SW480 (cell line): ENCODE measurements around the gene XPNPEP1.
A peak's percentile ranks its signal among the peaks of the same experiment; 100 is the strongest.

ENCODE experiments used
- DNase-seq: peaks from one replicate; pipeline ENCODE4 v3.0.0-alpha.2; 2016; ENCODE audit warnings: low spot score

The XPNPEP1 gene

DNA sequence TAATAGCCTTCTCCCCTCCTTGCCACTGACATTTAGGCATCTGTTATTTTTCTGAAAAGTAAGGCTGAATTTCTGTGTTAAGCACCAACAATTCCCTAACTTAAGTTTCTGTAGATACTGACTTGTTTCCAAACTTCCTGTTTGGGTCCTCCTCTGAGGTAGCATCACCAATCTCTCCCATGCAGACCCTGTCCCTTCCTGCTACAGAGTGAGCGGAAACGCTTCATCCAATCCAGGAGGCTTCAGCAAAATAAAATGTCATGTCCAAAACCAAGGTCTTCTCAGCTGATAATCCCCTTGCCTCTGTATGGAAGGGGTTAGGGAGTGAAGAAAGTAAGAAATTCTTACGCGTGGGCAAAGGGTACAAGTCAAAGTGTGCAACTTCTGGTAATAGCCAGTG, 29.9 kb downstream of the XPNPEP1 start:
- no peak for DNase-seq

DNA sequence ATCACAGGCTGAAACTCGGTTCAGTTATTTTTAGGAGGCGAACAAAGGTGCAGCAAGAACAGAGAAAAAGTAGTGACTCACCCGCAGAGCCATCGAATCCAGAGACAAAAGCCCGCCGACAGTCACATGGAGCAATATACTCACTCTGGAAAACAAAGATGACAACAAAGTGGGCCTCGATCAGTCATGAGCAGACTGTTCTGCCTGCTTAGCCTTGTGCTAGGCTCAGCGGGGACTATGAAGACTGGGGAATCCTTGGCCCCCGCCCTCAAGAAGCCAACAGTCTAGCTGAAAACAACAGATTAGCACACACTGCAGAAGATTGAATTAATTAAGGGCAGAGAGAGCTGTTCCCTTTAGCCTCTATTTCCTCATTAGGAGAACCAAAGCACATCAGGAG, 30.4 kb downstream of the XPNPEP1 start:
- peak; percentile 54 for DNase-seq

DNA sequence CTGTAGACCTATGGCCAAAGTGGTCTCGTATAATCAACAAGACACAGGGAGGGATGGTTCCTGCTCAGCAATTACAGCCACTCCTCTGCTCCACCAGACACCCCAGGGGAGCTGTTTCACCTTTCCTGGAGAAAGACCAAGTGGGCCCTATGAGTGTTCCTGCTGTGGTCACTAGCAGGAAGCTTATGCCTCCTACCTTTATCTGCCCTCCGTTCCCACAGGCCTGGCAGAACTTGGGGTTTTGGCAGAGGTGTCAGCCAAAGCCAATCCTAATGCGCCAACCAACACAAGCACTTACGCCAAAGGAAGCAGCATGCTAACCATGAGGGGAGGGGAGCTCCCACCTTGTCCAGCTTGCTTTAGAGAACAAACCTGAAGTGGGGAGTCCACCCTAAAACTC, 31.2 kb downstream of the XPNPEP1 start:
- DNase-seq: peak; percentile 2

DNA sequence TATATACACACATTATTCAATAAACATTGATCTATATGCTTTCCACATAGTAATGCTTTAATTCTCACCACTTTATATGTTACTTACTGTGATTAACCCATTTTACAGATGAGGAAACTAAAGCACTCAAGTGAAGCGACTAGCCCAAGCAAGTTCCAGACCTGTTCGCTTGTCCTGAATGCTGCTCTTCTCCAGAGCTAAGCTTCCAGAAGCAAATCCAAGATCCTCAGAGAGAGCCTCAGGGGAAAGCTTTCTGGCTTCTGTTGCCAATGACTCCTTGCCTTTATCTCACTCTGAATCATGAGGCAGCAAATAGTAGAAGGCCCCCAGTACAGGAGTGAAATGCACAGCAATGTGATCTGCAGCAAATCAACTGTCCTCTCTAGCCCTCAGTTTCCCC, 32.2 kb downstream of the XPNPEP1 start:
- DNase-seq: no peak

DNA sequence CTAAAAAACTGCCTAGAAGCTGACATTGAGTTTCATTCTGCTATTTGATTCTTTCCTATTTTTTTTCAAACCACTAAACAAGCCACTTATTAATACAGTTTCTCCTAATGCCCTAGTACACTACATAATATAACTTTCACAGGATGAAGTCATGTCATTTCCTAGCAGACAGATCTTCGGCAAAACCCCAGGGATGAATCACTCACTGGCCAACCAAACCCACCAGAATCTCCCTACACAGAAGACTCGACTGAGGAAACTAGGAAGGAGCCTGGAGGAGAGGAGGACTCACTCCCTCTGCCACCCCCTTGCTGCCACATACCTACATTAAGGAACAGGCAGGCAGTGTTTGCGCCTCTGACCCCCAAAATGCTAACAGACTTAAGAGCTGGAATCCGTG, 33.4 kb downstream of the XPNPEP1 start:
- DNase-seq: no peak

DNA sequence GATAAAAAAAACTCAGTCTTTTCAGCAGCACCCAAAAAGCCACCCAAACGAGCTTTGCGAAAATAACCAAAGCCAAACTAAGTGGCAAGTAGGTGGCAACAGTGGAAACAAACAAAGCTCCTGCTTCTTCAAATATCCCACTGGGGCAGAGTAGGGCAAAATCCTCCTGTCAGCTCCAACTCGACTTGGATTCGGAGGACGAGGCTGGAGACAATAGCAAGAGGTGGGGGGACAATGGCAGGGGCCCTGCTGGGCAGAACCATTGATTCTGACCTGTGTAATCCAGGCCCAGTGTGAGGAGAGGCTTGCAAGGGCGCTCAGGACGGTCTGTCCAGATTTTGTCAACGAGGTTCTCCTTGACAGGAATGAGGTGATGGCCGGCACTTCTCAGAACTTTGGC, 35.5 kb downstream of the XPNPEP1 start:
- no peak for DNase-seq

DNA sequence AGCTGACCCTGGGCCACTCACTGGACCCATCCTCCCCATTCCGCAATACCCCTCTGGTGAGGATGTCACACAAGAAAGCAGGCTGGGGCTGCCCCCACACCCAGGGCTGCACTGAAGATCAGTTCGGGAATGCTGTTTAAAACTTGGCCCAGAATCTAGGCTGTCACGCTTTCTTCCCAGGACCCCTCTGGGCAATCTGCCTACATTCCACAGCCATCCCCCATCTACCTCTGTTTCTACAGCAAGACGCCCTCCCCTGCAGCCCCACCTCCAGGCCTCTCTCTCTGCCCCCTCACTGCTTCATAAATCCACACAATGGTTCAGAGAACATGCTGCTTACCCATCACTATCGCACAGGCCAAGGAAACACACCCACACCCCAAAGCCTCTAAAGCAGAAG, 36.1 kb downstream of the XPNPEP1 start:
- DNase-seq: no peak

DNA sequence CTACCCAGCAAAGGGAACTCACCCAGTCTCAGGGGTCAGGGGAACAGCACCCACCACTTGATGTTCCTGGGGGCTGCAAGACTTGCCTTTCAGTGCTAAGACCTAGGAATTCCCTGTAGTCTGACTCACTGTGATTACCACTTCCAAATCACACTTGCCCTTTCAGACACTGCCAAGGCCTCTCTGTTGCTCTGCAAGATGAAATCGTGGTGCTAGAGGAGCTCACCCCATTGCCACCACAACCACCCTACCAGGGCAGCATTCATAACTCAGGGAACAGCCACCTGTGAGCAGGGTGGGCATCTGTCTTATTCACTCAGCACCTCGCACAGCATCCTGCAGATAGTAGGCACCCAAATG, 36.5 kb downstream of the XPNPEP1 start:
- DNase-seq: no peak

DNA sequence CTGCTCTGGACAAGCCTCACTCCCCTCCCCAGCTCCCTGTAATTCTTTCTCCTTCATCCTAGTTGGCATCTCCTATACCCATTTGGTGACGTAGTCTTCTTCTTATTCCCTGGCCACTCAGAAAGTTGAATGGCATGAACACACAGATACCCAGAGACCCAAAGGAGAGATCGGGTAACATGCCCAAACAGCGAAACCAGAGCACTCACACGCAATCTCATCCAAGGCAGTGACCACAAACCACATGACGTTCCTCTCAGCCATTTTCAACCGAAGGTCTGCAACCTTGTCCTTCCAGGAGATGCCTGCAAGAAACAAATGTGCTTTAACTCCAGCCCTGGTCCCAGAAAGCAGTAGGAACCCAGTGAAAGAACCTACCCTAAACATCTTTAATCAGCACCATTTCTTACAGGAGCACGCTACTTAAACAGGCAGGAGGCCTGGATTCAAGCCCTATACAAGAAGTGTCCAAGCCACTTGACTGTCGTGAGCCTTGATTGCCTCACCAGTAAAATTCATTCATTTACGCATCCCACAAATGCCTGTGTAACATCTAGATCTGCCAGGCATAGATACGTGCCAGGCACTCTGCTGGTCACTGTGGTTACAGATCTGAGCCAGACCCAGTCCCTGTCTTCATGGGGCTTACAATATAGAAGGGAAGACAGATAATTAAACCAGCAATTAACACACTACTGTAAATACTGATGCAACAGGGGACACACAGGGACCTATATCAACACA, 37.1 kb downstream of the XPNPEP1 start:
- no peak for DNase-seq

DNA sequence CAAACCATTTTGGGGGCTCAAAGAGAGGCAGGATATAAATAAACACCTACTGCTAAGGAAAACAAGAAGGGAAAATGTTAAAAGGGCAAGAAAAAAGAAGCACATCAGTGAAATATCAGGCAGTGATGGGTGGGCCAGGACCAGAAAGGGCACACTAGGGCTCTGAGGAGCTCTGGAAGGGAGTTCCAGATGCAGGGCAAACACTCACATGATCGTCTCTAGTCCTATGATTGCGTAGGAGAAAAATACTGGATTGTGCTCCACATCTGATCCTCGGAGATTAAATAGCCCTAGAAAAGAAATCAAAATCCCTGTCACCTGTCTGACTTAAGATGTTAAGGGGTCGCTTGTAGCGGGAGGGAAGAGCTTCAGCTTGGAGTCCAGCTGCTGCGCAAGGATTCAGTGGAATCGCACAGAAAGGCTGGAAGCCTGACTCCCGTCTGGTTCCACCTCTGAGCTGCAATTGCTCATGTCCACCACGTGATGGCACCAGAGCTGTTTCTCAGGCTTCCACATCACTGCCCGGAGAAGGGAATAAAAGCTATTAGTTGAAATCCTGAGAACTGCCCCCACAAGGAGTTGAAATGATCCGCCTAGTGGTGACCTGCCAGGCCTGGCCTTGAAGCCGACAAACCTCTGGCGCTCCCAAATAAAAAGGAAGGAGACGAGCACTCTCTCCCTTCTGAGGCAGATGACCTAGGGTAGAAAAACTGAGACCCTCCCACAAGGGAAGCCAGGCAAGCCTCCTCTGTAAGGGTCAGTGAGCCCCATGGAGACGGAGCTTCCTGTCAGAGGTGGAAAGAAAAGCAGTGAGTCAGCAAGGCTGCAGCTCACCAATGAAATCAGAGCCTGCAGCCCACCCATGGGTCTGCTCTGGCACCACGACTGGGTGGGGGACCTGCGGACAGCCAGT, 39.2 kb downstream of the XPNPEP1 start:
- DNase-seq: peak; percentile 85

DNA sequence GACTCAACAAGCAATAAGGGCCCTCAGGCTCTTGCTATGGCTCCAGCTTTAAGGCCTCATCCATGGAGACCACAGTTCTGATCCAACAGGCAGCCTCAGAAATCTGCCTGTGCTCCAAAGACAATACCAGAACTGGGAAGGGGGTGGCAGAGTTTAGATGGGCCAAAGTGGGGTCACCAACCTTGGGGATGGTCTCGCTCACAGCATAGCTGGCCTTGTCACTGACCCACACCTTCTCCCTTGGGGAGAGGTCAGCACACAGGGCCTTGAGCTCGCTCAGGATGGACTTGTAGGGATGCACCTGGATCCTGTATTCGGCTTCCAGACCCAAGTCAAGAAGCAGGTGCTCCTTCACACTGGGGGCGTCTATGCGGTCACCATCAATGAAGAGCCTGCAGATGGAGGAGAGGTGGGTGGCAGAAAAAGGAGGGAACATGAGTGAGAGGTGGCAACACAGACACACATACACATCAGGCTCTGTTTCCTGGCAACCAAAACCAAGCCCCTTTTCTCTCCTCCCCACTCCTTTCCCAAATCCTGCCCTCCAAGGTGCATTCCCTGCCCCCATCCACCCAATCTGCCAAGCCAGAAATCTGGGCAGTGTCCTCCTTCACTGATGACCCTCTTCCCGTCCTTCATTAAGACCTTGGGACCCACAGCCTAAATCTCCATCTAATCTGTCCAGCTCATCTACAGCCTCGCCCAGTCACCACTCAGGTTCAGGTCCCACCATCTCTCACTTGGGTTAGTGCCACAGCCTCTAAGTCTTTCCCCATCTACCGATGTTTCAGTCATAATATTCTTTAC, 40.9 kb downstream of the XPNPEP1 start:
- no peak for DNase-seq

DNA sequence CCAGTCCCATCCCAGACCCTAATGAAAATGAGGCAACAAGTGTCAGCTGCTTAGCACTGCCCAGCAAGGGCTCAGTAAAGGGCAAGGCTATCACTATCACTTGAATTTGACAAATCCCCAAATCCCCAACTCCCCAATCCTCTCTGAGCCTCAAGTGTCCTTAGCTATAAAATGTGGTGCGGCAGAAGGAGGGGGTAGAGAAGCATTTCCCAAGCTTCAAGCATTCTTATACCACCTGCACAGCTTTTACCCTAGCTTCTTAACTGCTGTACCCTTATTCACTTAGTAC, 41.6 kb downstream of the XPNPEP1 start:
- DNase-seq: no peak

DNA sequence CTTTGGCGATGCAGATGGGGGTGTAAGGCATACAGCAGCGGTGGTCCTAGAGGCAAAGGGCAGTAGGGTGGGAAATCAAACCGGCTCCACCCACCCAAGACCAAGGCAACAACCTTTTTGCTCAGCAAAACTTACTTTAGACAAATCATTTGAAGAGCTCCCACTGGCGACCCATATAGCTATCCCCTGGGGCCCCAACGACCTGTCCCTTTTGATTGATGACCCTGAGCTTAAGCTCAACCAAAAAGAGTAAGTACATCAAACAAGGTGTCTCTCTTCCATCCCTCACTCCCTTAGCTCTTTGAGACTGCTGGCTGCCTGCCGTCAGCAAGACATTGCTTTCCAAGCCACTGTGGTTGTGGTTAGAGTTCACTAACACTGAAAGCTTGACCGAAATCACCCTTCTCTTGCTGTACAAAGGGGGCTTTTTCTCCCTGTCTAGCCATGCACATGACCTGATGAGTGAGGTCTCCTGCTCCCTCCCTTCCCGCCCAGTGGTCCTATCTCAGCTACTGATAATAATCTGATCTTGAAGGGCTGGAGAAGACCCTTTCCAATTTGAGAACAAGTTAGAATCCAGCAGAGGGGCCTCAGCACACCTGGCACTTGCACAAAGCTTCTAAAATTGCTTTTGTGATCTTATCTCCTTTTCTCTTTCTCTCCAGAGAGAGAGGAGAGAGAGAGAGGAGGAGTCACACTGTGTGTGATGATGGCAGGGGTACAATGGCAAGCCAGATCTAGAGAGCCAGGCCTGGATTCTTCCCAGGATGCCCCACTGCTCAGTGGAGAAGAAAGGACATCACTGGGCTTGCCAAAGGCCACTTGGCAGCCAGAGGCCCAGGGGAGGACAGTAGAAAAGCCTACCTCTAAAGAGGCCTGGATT, 42.2 kb downstream of the XPNPEP1 start:
- DNase-seq: no peak

DNA sequence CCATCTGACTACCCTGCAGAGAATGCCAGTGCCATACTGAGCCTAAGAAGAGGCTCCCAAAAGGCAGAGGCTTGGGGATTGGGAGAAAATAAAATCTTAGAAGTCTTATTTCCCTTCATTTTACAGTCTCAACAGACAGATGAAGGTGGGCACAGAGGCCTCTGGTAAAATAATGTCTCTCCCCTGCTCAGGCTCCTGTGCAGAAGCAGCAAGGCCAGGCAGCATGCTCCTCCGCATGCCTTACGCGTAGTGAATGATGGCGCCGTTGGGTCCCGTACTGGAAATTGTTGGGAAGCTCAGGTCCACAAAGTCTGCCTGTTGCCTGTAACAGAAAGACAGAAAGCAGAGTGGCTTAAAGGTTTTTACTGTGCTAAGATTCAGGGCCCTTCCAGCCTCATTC, 45.8 kb downstream of the XPNPEP1 start:
- no peak for DNase-seq

DNA sequence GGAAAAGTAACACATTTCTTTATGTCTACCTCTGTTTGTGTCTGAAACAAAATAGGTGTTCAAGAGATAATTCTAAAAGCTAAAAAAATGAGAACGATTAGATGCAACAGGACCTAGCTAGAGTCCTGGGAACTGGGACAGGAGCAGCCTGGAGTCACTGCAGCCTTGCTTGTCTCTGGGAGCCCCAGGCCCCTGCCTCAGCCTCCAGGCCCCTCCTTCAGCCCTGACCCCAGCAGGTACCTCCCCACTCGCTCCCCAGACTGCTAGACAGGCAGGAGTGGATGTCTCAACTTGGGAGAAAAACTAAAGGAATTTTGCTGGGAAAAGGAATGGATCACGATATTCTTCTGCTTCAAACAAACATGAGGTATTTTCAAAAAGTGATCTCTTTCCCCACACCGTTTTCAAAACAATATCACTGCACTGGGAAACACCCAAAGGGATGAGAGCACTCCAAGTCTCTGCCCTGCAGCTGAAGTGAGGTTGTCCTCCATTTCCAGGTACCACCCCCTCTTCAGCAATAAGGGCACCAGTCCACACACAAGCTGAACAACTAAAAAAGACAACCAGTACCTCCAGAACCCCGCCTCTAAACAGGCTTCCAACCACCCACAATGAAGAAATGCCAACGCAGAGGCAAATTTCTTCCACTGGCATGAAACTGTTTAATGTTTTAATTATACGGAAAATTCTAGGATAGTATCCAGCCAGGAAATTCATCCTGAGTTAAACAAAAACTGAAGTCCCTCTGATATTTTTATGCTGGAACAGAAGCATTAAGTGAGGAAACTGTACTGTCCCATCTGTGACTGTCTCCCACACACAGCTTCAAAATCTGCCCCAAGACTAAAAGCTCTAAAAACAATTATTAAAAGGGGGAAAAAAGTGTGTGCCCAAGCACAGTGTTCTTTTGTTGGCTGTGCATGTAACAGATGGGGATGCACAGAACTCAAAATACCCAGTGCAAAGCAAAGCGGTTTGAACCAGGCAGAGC, 47.2 kb downstream of the XPNPEP1 start:
- no peak for DNase-seq

DNA sequence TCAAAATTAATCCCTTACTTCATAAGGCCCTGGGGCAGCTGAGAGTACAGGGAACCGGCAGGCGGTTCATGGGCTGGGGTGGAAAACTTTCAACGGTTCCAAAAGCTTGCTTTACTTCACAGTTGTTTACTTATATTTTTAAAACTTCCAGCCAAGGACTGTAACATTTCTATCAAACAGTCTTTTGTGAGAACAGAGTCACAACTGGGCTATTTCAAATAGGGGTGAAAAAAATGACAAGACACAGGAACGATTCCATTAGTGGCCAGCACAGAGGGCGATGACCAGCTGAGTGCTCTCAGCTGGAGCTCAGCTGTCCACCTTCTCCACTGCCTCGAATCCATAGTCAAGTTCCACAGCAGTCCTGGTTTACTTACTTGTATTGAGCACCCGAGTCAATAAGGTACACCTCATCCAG, 48.2 kb downstream of the XPNPEP1 start:
- no peak for DNase-seq

DNA sequence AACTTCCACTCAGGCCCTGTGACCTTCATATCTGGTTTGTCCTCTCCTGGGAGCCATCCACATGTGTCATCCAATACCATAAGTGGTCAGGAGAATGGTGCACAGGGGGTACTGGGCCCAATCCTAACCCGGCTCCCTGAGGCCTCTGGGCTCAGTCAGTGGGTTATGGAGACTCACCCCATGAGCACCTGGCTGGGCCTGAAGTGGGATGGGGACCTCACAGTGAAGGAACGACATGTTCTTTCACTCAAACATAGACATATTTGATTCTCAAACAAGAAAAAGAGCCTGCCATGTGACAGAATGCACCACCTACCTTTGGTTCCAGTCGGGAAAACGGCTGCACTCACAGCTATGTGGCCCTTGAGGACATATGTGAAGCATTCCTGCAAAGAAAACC, 51.8 kb downstream of the XPNPEP1 start:
- DNase-seq: no peak

DNA sequence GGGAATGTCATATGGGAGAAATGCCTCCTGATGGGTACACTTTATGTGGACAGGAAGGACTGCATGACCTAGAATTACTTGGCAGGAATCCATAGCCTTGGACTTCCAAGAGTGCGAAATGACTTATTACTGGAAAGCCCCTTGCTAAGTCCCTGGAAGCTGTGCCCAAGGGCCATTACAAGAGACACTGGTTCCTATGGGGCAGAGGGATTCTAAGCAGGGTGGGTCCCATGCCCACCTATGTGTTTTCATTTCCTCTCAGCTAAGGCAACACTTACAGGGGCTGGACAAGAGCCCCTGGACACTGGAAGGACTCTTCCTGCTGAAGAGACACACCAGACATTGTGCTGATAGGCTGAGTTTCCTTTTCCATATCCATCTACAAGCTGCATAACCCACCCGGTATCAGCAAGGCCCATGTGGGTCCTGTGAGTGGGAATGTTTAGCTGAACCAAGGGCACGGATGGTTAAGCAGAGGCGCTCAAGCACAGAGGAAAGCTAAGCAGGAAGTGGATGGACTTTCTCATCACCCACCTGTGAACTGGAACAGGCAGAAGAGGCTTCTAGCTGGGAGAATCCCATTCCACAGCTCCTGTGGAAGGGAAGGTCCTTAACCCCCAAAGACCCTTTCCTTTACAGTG, 56.2 kb downstream of the XPNPEP1 start:
- DNase-seq: no peak

DNA sequence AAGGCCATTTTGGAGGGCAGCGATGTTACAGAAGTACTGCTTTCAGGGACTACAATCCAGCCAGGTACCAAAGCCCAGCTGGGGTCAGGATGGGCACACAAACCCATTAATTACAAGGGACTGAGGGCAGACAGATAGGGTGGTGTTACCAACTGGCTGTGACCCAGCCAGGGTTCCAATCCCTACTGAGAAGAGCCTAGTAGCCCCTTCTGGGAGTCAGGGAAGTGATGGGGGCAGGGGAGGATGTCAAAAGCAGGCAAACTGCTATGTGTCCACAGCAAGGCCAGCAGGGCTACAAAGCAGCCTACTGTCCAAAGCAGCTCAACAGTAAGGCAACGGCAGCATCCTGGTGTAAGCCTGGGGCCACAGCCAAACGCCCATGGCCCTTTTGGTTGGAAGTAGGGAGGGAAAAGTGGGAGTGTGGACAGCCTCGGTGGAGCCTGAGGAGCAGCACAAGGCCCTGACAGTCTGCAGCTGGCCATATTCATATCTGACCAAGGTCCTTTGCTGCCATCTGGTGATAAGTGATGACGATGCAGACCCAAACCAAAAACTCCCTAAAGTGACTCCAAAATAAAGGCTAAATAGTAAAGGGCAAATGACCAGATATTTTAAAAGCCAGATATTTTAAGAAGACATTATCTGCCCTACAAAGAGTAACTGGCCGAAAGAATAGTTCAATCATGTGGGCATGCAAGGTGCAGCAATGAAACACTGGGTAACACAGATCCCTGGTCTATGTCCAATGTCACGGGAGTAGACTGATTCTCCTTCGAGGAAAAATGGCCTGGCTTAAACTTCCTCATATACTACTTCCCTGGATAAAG, 56.9 kb downstream of the XPNPEP1 start:
- DNase-seq: no peak
